HL-60/S4 treated with phorbol 12-myristate 13-acetate at 8.2 ng/mL for 4 days and 3 days (cell line): ENCODE measurements around the gene LIMS2.

Source experiments
- in situ Hi-C: fragments of 300-500 bp; cut with MboI; formaldehyde crosslinking; loops from 2 replicates; pipeline ENCODE4 v1.15.0; 2022; ENCODE audit warnings: low sequenced_read_pairs

LIMS2 gene, protein sequence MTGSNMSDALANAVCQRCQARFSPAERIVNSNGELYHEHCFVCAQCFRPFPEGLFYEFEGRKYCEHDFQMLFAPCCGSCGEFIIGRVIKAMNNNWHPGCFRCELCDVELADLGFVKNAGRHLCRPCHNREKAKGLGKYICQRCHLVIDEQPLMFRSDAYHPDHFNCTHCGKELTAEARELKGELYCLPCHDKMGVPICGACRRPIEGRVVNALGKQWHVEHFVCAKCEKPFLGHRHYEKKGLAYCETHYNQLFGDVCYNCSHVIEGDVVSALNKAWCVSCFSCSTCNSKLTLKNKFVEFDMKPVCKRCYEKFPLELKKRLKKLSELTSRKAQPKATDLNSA

DNA sequence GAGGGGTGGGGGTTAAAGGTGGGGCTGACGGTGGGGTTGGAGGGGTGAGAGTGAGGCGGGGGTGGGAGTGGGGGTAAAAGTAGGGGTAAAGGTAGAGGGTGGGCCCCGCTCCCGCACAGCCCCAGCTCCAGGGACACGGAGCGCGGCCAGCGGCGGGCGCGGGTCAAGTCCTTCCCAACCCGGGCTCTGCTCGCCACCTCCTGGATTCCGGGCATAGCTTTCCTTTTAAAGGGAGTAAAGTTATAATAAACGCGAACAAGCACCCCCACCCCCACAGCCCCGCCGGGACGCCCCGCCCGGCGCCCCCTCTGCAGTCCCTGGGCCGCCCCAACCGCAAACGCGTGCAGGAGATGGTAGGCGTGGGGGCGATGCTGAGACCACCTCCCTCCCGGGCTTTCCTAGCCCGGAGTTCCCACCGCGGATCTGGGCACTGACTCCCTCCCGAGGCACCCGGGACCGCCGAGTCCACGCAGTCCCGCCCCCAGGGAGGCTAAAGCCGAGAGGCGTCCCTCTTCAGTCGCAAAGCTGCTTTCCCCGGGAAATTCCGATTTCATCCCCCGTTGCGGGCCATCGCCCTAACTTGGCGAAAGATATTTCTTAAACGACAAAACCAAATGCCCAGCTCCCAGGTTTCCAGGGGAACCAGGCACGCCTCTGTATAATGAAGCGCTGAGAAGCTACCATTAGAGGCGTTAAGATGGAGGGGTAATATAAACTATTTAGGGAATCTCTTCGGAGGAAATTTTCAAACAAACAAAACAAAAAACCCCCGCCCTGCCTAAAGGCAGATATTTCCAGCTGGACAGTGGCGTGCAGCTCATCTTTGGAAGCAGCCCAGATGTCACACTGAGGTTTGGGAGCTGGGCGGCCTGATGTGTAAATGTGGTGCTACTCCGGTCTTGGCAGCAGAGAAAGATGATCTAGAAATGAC is at the start of gene LIMS2:
Gene LIMS2, minus strand, starts transcription at position 200 of the 931 bp plus-strand sequence. CDS start 506 bp downstream, outside the sequence.
- in situ Hi-C loops = no loop called here

DNA sequence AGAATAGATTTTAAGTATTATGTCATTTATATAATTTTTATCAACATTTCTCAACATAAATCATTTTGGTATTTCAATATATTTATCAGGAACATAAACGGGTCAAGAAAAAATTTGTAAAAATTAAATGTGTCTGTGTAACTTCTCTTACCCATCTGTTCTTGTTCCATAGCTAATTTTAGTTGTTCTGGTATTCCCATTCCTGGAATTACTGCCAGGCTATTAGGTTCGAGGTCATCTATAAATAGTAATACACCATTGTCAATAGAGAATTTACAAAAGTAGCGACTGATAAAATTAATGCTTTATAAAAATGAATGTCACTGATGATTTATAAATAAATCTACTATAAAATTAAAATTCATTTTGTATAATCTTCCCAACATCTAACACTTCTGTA is 47.5 kb upstream of the LIMS2 start:
- in situ Hi-C loops = no loop called here

DNA sequence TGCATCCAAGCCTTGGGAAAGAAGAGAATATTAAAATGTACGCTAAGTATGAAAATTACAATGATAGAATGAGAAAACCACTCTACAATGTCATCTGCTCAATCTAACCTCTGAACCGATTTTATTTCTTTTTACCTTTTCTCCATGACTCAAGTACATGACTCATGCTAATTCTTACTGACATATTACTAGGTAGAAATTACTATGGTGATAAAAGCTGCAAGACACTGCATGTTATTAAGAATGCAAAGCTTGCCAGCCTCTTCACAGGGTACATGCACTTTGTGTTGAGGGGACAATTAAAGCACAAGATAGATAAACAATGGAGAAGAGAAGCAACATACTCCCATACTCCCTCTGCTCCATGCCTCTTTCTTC is 46.6 kb upstream of the LIMS2 start:
- in situ Hi-C loops = no loop called here

DNA sequence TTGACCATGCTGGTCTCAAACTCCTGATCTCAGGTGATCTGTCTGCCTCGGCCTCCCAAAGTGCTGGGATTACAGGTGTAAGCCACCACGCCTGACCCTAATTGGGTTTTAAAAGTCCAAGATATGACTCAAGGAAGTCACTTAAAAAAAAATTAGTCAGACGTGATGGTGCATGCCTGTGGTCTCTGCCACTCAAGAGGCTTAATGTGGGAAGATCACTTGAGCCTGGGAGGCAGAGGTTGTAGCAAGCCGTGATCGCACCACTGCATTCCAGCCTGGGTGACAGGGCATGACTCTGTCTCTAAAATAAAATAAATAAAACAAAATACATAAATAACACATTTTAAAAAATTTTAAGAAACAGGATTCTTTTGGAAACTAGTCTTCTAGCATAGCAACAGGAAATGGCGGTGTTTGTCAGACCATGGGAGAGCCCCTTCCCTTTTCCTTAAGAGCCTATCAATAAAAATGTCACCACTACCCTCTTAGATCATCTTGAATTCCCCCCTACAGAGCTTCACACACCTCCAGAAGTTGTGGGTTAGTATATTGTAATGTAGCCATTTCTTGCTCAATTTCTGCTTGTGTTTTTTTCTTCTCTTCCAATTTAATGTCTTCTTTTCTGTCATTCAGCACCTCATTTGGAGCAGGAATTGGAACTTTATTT is 46.1 kb upstream of the LIMS2 start:
- in situ Hi-C loops = no loop called here

DNA sequence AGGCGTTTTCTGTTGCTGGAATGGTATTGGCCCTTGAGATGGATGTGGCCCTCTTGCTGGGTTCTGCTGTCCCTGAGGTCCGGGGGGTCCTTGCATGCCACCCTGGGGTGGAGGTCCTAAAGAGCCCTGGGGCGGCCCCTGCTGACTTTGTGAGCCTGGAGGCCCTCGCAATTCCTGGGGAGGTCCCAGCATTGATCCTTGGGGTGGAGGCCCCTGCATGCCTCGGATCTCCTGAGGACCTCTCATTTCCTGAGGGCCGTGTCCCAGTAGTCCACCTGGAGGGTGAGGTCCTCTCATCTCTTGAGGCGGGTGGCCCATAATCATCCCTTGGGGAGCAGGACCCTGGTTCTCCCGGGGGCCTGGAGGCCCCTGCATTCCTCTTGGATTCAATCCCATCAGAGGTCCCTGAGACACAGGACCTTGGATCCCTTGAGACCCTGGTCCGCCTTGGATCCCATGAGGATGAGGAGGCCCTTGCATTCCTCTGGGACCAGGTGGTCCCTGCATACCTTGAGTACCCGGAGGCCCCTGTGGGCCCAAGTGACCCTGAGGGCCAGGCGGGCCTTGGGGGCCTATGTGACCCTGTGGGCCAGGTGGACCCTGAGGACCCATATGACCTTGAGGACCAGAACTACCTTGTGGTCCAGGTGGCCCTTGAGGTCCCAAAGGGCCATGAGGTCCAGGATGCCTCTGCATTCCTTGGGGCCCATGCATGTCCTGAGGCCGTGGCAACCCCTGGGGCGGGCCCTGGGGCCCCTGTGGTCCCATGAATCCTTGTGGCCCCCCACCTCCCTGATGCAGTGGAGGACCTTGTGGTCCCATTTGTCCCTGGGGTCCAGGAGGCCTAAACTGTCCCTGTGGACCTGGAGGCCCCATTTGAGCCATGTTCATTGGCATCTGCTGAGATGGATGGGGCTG is 44.2 kb upstream of the LIMS2 start:
- in situ Hi-C loops = no loop called here

DNA sequence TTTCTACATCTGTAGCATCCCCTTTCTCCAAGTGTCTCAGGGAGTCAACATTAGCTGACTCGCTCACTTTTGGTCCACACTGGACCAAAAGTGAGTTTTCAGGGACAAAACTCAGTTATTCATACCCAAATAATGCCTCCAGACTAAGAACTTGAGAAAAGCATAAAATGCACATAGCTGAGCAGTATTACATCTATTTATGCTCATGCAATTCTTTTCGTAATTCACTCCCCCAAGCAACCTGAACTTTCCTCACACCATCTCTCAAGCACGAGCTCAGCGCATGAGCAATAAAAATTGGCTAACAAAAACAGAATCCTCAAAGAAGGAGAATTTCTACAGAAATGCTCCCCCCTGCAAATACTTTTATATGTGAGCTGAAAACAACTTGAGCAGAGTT is 42.9 kb upstream of the LIMS2 start:
- in situ Hi-C loops = no loop called here

DNA sequence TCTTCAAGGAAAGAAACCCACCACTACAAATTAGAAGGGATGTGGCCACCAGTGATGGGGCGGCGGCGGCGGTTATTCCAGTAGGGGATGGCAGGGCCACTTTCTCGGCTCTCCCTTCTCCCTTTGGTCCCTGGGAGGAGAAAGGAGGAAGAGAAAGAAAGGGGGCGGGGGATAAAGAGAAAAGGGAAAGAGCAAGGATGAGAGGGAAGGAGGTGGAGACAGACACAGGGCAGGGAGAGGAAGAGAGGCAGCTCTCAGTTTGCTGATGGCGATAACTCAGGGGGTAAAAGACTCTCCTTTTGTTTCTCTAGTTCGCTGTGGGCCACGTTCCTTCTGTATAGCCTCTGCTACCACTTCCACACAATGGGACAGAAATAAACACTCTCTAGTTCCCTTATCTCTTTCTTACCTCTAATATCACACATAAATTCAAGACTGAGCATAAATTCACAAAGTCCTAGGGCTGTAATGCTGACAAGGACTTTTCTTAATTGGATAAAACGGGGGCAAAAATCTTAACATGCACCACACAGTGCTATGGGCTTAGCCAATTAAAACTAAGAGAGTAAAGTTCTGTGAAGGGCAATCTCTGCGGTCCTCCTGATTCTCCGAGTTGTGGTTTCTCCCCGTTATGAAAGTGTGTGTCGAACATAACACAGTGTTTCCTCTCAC is 40.6 kb upstream of the LIMS2 start:
- in situ Hi-C loops = no loop called here

DNA sequence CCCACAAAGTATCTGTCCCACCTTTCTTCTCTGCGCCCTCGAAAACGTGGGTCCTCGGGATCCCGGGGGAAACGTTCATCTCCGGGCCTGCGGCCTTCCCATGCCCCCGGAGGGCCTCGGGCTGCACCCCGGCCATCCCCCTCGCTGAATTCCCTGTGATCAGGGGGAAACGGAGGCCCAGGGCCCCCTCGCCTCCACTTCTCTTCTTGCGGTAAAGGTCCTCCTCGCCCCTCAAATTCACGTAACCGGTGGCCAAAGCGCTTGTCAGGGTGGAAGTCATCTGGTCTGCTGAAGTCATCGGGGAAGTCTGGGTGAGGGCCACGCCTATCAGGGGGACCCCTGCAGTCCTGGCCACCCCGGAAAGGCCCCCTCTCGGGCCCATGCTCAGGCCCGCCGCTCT is 38.2 kb upstream of the LIMS2 start:
- in situ Hi-C loops = no loop called here

DNA sequence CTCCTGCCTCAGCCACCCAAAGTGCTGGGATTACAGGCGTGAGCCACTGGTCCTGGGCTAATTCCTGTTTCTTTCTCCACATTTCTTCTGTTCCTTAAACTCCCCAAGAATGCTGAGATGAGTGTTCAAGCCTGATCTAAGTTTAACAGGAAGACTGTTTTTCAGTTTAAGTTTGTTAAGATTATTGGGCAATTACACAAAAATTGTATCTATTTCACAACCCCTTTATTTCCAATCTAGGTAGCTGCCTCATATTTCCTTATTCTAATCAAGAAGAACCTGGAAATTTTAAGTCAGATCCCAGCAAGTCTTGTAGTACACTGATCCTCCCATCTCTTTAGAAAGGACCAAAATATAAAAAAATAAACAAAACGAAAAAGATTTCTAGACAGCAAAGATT is 37.7 kb upstream of the LIMS2 start:
- in situ Hi-C loops = no loop called here

DNA sequence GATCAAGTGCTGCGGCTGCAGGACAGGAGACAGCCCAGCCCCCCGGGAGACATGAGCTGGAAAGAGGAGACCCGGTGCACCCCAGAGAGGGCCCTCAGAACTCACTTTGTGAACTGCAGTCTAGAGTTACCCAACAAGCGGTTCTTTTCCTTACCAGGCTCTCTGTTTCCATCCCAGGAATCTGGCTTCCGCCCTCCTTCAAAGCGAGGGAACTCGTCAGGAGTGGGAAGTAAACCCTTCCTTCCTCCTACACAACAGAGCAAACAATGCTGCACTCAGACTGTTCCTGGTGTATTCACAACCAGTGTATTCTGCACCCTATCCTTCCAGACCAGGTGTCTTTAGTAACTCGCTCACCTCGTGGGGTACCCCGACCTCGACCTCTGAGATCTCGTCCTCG is 34.0 kb upstream of the LIMS2 start:
- in situ Hi-C loops = no loop called here

DNA sequence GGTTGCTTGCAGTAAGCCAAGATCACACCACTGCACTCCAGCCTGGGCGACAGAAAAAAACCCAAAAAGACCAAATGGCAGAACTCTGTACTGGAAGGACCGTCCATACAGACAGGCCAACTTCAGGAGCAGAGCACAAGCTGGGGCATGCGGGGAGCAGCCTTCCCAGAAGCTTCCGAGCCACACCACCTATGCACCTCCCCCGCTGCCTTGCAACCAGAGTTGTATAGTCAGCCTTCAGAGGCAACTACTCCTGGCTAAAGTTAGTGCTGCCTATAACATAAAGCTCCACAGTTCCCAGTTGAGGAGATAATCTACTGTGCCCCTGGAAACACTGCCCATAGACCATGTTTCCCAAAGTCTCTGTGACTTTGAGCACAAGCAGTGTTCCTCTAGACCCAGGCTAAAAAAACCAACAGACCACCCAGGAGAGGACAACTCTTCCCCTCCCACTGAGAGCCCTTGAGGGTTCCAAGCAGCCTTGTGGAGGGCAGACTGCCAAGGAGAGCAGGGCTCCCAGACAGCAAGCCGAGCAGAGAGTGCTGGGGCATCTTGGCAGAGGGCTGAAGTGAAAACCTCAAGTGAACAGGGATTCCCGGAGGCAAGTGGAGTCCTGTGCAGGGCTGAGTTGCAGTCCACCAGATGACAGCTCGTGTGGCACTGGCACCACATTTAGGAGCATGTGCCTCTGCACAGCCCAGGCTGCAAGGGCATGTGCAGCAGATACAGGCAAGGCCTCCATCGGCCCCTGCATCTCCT is 32.7 kb upstream of the LIMS2 start:
- in situ Hi-C loops = no loop called here

DNA sequence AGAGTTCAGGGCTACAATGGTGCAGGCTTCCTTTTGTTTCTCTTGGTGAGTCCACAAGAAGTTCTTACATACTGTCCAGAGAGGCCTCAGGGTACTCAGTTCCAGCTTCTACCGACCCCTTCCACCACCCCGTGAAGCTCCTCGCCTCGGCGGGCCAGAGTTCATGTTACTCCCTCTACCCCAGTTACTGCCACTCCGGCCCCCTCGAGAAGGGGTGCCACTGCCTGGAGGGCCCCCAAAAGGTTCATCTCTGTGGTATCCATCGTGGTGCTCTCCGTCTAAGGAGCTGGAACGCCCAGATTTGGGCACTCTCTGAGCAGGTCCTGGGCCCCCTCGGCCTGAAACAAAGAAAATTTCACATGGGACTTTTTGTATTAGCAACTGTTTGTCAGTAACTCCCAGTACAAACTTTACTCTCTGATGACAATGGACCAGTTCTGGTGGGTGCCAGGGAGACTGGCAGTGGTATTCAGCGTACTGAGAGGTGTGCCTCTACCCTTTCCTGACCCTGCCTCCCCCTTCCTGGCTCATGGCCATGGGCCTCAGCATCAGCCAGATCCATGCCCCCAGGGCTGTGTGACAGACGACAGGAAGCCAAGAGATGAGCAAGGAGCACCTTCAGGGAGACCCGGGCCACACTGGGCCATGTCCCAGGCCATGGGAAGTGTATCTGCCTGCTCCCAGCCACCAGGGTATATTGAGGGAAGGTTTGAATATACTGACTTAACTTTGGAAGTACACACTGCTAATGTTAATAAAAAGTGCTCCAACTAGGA is 31.1 kb upstream of the LIMS2 start:
- in situ Hi-C loops = no loop called here

DNA sequence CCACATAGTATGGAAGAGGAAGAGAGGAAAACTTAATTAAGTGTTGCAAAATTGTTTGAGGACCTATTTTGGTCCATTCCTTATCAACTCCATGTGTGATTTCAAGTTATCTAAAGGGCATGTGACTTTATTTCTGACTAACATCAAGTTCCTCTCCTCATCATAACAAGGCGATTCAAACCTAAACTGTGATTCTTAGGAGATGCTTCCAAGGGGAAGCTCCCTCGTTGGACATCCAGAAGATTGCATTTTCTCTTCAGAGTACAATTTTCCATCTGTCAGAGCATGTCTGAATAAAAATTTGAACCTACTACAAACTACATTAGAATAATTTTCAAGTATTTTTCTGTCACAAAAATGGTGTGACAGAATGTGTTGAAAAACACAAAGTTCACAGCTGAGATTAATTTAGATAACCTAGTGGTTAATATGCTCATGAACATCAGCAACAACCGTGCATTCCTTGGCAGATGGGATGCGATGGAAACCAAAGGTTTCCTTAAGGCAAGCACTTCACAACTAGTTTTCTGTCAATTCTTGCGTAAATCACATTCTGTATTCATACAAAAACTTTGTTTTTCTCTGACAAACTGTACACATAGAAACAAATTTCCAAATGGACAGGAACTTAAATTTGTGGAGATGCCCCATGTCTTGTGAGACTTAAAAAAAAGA is 30.2 kb upstream of the LIMS2 start:
- in situ Hi-C loops = no loop called here

DNA sequence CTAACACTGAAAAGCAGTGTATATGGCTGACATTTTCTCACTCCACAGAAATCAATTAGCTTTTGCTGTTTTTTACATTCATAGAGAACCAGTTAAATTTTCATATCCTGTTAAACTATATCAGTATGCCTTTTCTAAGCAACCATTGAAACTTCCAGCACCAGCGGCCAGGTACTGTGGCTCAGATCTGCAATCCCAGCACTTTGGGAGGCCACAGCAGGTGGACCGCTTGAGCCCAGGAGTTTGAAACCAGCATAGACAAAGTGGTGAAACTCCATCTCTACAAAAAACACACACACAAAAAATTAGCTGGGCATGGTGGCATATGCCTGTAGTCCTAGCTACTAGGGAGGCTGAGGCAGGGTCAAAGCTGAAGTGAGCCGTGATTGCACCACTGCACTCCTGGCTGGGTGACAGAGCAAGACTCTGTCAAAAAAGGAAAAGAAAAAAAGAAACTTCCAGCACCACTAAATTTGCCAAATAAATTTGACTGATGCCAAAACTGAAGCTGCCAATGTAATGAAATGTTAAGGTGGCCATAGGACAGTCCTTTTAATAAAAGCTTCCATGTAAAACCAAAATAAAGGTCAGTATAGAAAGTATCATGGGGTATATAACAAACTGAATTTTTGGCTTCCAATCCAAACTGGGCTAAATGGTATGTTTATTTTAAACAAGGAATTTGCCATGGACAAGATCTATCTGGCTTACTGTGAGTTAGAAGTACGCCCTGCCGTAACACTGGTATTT is 29.5 kb upstream of the LIMS2 start:
- in situ Hi-C loops = no loop called here

DNA sequence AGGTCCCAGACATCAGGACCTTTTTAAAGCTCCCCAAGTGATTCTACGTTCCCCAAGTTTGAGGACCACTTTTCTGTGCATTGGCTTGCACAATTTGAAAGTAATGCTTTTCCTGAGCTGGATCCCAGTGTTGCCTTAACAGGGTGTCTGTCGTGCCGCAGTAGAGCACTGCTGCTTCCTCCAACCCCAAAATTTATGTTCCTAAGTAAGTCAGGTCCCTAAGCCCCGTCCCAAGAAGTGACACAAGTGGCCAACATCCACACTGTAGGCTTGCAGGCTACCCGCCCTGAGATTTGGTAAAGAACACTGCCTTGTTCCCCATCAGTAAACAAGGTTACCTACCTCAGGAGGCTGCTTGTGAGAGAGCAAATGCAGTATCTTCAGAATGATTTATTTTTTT is 28.0 kb upstream of the LIMS2 start:
- in situ Hi-C loops = no loop called here

DNA sequence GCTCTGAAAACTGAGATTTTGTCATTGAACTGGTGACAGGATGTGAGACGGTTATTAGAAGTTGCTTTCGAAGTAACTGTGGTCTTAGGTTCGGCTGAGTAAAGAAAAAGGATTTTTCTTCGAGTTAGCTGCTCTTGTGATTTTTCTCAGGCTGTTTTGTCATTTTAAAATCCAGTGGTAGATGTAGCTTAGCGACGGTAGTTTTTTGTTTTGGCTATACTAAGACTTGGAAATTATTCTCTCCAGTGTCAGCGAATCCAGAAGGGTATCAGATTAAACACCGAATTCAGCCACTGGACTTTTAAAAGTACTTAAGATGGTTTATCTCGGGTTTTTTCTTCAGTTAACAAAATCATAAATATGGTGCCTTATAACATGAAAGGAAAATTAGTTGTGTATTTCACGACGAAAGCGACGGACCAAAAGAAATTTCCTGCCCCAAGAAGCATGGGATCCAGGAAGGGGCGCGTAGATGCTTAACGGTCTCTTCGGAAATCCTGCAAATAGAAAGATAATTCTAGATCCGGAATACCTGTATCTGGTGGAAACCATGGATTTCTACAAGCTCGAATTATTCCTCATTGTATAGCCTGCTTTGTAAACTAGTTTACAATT is 27.2 kb upstream of the LIMS2 start:
- in situ Hi-C loops = no loop called here
